Non-pigmented ciliary epithelial cell (primary cell): ENCODE measurements around the gene TMEM204.

ENCODE experiments used
- DNase-seq: peaks from one replicate; pipeline ENCODE4 v3.0.0-alpha.2; 2010; ENCODE audit warnings: low read depth

TMEM204 gene

GRCh38 chr16:1499756-1500464 is 33.6 kb upstream of the TMEM204 start:
- no peak for DNase-seq

DNA sequence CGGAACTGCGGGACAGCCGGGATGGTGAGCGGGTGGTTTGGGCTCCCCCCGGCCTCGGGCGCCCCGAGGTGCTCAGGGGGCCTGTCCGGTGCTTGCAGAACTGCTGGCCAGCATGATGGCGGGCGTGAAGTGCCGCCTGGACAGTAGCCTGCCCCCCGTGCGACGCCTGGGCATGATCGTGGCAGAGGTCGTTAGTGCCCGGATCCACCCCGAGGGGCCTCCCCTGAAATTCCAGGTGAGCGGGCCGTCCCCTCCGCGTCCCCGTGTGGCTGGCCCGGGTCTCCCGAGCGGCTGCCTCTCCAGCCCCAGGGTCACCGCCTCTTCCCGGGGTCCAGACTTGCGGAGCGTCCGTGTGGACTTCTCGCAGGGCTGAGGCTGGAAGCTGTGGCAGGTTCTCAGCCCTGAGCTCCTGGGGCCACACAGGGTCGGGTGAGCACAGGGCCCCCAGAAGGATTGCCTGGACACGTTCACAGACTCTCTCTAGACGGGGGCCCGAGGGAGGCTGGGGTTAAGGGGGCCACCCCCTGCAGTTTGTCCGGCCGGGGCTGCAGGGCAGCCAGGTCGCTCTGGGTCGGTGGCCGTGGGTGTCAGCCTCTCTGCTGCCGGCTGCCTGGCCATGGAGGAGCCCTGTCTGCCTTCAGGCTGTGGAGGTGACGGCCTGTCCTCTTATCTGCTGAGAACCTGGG is 32.9 kb upstream of the TMEM204 start:
- DNase-seq, result no peak

GRCh38 chr16:1501630-1502029 is 31.8 kb upstream of the TMEM204 start:
- DNase-seq, result no peak

DNA sequence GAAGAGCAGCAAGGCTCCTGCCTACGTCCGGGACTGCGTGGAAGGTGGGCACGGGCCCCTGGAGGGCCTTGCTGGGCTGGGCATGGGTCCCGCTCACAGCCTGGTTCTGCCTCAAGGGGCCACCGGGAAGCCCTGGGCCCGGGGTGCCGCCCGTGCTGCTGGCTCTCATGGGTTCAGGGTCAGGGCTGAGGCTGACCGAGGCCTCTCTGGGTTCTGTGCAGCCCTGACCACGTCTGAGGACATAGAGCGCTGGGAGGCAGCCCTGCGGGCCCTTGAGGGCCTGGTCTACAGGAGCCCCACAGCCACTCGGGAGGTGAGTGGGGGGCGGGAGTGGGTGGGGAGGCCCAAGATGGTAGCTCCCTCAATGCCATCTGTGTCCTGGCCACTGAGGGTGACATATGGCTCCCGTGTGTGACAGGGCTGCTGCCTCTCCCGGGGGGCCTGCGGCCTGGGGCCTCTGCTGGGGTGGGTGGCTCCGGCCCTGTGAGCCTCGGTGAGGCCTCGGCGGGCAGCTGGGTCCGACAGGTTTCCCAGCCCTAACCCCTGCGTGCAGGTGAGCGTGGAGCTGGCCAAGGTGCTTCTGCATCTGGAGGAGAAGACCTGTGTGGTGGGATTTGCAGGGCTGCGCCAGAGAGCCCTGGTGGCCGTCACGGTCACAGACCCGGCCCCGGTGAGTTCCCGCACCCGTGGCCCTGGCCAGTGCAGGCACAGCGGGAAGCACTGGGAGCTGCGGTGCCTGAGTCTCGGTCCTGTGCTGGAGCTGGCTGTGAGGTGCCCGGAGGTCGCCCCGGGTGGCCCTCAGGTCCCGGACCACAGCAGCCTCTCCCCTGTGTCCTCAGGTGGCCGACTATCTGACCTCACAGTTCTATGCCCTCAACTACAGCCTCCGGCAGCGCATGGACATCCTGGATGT is 31.1 kb upstream of the TMEM204 start:
- no peak for DNase-seq

GRCh38 chr16:1503110-1503955 is 30.1 kb upstream of the TMEM204 start:
- no peak for DNase-seq

GRCh38 chr16:1505073-1505844 is 28.2 kb upstream of the TMEM204 start:
- DNase-seq, result no peak

DNA sequence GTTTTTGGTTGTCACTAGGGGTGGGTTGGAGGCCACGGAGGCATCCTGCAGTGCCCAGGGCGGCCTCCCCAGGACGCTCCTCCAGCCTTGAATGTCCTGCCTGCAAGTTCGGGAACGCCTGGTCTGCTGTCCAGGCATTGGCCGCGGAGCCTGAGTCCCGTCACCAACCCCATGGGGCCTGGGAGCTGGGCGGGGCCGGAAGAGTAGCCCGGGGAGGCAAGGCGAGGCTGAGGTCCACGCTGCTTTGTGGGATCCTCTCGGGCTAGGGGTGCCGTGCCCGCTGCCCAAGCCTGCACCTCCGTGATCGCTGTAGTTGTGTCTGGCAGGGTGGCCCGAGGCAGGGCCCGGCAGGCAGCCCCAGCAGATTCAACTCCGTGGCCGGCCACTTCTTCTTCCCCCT is 27.6 kb upstream of the TMEM204 start:
- no peak for DNase-seq

DNA sequence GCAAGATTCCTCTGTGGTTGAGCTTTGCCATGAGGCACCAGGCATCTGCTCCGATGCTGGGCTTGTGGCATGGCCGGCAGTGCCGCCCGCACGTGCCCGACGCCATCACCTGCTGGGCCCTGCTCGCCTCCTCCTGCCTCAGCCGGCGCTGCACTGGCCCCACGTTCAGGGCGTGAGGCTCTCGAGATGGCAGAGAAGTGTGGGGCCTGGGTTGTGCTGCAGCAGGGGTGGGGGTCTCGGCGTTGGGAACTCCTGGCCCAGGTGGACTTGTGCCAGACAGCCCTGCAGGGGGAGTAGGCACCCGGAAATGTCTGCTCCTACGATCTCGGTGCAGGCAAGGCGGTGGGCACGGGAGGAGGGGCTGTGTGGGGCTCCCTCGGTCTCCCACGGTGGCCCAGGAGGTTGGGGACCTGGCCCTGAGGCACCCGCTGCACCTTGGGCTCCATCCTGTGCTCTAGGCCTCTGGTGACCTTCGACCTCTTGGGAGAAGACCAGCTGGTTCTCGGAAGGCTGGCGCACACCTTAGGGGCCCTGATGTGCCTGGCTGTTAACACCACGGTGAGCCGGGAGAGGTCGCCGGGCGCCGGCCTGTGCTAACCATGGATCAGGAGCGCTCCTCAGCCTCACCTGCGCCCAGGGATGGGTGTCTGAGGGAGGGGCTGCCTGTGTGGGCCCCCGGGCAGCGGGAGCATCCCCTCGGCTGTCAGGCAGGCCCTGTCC is 26.8 kb upstream of the TMEM204 start:
- no peak for DNase-seq

DNA sequence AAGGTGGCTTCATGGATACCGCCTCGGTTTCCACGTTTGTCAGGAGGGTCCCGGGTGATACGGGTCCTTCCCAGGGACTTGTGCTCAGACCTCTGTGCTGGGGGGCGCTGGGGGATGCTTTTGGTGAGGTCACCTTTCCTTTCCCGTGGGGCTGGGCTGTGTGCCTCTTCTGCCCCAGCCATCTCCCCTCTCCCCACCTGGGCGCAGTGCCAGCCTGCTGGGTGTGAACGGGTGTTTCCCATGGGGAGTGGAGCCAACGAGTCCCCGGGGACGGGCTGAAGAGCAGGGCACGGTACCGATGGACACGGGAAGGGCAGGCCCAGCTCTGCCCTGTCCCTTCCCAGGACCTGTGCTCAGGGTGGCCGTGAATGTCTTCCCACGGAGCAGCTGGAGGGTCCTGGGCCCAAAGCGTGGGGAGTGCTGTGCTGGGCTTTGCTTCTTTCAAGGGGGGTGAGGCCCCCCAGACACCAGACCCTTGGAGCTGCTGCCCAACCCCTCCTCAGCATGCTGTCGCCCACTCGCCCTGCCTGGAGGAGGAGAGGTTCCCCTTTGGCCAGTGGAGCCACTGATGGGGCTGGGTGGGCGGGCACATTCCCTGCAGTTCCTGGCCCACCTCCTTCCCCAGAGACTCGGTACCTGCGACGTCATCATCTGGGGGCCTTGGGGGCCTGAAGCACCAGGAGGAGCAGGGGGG is 24.8 kb upstream of the TMEM204 start:
- DNase-seq, result no peak

- DNase-seq, result no peak
These were observed 23.9 kb upstream of the TMEM204 start for GRCh38 chr16:1509307-1510221.

DNA sequence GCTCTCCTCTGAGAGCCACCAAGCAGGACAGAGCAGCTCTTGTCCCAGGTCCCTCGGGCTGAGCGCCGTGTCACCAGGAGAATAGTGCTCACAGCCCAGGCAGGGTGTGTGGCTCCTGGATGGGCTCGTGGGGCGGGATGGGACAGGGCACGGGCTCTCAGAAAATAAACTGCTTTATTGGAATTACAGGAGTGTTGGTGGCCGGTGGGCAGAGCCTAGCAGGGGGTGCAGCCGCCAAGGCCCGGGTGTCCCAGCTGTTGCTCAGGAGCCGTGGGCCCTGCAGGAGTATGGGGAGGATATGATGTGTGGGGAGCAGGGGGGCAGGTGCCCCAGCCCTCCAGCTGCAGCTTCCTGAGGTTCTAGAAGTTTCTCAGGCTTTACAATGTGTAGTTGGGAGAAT is 23.2 kb upstream of the TMEM204 start:
- no peak for DNase-seq

DNA sequence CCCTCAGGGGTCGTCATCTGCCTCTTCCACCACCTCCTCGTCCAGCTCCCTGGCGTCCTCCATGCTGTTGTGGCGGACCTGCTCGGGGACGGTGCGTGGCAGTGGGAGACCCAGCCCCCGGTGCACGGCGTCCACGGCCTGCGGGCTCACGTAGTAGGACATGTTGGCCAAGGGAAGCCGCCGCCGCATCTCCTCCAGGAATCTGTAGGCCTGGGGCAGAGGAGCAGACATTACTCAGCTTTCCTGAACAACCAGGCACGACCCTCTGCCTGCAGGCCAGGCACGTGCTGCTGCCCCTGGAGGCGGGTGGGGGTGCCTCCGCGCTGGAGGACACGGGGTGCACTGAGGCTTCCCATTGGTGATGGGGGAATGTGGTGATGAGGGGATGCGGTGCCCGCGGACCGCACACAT is 22.5 kb upstream of the TMEM204 start:
- DNase-seq, result no peak

GRCh38 chr16:1511662-1512569 is 21.6 kb upstream of the TMEM204 start:
- DNase-seq, result no peak

DNA sequence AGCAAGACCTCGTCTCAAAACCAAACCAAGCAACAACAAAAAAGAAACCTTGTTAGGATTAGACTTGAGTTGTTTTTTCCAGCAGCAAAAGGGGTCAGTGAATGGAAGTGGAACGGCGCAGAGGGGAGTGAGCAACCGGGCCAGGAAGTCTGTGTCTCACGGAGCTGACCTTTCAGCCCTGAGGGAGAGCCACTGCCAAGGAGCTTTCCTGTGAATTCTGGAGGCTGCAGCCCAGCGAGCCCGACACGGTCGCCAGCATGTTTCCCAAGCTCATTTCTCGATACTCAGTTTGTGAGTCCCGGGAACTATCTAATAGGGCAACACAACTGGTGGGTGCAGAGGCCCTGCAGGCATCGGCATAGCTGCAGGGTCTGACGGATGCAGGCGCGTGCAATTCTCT is 20.7 kb upstream of the TMEM204 start:
- no peak for DNase-seq

DNA sequence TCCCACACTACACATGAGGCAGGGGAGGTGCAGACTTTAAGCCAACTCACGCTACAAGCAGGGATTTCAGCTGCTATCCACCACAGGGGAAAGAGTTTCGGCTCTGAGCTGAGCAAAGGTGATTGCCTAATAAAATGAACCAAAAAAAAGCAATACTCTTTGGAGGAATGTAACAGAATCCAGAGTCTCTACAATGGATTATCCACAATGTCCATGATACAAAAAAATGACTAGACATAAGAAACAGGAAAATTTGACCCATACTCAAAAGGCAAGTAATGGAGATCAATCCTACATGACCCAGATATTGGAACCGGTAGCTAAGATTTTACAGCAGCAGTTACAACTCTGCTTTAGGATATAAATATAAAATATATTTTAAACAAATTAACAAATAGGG is 19.0 kb upstream of the TMEM204 start:
- no peak for DNase-seq

GRCh38 chr16:1518626-1519135 is 14.8 kb upstream of the TMEM204 start:
- no peak for DNase-seq

DNA sequence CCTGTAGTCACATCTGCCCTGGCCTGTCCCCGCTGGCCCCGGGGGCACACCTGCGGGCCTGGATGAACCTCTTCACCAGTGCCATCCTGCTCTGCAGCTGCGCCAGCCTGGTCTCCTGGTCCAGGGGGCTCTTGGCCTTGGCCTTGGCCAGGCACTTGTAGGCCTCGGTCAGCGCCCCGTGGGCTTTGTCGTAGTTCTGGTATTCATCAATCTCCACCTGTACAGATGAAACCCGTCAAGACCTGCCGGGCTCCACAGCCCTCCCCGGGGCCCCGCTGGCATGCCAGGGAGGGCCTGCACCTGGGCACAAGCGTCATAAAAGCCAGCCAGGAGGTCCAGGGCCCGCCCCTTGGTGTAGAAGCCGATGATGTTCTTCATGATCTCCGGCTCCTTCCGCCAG is 13.6 kb upstream of the TMEM204 start:
- no peak for DNase-seq
